CD4-positive, alpha-beta T cell treated with Interleukin-15 for 1 hour (primary cell): ENCODE data around the gene ALPP.
"Not testable (repeated sequence)": the region's sequence is repeated elsewhere in the genome, so short reads cannot be mapped to it uniquely, and the experiment has no call there.

ENCODE experiments used
- DNase-seq: peaks from one replicate; pipeline ENCODE4 v3.0.0-alpha.2; 2020

ALPP gene

DNA sequence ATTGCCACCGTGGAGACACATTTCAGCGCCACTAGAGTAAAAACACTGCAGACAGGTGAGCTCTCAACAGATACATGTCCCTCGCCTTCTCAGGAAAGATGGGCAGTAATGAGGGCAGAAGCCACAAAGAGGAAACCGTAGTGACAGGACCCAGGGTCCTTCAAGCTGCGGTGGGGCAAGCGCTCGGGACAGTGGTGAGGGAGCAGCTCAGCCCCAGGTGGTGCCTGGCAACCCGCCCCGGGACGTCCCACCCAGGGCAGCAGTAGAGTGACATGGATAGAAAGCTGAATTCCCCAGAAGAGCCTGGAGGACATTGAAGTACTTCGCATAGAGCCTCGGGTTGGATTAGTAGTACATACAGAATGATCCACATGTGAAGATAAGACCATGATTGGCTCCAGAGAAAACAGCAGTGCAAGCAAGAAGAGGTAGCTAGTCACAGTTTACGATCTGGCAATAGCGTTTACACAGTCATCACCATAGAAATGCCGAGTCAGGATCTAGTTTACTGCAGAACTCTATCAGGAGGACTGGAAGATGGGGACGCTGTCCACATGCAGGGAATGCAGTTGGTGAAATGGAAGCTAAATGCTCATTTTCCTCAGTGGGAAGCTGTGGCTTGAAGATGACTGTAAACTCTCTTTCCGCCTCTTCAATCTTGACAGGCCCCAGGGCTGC lies 37.4 kb upstream of the ALPP start:
- peak; percentile 3 for DNase-seq

DNA sequence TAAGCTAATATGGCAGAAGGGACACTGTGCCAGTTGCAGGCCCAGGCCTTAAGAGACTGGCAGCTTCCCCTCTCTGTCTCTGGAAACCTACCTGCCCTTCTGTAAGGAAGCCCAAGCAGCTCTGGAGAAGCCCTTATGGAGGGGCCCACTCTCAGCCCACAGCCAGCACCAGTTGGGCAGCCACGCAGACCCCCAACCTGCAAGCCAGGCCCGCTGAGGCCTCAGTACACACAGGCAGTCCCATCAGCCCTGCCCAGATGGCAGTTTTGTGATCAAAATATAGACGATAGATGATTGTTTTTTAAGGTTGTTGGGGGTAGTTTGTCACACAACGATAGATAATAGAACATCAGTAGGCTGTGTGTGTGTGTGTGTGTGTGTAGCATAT lies 36.8 kb upstream of the ALPP start:
- peak; percentile 2 for DNase-seq

DNA sequence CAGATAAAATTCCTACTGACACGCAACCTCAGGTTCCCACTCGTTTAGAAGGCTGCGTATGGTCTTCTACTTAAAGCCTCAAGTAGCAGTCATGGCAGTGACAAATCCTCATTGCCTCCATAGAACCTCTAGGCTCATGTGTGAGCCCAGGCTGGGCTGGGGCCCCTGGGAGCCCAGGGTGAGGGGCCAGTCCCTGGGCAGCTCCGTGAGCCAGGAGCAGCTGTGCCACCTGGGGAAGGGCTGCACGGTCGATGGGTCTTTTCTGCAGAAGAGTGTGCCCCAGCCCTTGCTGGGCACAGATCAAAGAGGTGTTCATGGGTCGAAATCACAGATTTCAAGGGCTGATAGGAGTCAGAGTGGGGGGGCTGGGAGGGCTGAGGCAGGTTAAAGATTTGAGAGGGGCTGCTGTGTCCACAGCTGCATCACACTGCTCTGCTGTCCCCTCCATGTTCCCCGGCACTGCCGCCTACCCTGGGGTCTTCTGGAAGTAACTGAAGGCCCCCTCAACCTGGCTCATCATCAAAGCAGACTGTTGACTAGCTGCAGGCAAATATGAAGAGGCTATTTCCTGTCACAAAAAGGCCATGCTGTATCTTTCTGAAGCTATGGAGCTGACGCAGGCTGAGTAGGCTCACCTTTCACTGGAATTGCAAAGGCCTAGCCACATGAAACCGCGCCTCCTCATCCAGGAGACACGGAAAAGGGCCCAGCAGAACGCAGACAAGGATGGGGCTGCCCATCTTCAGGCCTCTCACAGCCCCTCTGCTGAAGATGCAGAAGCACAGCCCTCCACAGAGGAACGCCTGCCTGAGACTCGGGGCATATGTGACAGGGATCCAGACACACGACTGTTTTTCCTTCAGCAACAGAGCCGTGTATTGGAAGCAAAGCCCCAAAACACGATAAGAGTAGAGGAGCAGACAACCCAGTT lies 35.7 kb upstream of the ALPP start:
- peak; percentile 10 for DNase-seq

DNA sequence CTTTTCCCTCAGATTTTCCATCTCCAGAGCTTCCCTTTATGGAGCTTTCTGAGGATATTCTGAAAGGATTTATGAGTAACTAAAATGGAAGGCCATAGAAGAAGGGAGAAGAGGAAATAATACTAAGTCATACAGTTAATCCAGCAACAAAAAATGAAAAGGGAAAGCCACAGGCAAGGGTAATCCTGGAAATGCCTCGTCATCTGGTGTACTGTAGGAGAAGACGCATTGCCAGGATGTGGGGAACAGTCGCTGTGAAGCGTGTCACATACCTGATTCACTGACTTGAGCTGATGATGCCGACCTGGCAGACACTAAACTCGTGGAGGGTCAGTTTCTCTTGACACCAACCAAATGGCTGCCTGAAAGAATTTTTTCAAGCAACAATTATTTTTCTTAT lies 34.7 kb upstream of the ALPP start:
- DNase-seq, result no peak

DNA sequence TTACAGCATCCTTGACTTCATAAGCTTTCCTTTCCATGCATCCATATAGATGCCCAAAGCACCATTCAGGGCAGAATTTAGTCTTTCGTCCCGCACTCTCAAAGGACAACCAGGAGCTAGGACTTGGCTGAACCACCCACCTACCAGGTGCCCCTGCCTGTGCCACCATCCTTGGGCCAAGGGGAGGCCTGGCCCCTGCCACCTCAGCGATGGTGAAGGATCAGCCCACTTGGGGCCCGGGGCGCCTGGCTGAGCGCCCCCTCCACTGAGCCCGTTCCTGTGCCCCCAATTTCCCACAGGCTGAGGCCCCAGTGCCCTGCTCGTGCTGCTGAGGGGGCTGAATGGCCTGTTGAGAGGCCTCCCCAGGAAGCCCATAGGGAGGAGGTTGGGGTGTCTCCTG lies 33.3 kb upstream of the ALPP start:
- DNase-seq, result no peak

DNA sequence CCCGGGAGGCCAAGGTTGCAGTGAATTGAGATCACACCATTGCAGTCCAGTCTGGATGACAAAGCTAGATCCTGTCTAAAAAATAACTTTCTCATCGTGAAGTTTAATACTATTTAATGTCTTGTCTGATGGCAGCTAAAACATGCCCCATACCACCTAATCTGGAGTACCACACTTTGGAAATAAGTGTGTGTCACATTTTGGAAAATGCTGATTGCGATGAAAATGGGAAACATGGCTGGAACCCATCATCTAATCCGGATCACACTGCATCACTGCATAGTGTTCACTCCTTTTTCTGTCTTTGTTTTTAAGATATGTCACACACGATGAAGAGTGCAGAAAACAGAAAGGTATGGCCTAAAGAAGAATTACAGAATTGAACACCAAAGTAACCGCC lies 31.2 kb upstream of the ALPP start:
- DNase-seq, result no peak

DNA sequence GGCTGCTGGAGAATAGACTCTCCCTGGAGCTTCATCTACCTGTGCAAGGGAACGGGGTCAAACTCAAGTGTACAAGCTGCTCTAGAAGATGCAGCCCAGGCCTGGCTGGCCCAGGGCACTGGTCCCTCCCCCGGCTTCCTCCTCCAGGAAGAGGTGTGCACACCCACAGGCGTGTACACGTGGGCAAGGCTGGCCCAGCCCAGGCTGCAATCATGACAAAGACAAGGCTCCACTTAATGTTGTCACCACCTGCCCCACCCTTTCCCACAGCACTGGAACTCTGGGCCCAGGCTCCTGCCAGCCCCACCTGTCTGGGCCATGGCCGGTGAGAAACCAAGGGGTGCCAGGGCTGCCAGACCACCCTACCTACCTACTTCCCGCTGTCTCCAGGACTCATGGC lies 29.6 kb upstream of the ALPP start:
- peak; percentile 10 for DNase-seq

DNA sequence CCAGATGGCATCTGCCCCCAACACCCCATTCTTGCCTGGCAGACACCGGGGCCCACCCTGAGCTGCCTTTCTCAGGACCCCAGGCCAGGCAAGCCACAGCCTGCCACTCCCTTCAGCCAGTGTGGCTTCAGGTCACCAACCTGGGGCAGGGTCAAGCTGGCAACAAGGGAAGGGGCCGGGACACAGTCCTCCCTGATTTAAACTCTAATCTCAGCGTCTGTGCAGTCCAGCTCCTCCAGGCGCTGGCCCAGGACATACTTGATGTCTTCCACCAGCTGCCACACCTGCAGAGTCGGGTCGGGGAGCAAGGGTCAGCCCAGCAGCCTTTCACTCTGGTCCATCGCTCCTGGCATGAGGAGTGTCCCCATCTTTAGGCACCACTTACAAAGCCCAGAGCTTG lies 29.0 kb upstream of the ALPP start:
- DNase-seq, result no peak

DNA sequence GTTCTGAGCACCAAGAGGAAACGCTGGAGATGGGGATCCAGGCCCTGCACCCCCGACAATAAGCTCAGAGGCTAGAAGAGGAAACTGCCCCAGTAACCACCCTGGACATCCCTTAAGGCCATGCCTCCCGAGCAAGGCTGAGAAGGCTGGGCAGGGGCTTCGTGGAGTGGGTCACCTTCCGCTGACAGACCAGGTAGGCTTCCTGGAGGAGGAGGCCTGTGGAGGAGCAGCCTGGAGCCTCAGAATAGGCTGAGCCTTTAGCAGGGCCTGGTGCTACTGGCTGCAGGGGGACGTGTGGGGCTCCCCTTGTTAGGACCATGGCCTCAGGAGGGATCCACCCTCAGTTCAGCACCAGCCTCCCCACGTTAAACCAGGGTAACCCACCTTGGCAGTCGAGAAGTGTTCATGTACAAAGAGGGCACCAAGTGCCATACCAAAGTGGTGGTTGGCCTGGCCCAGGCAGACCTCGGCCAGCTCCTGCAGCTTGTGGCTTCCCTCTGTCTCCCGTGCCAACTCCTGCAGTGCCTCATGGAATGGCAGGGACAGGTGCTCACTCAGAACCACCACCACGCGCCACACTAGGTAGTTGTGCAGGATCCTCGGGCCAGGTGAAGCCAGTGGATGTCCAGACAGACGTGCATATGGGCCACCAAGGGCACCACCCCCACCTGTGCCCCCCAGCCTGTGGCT lies 28.5 kb upstream of the ALPP start:
- DNase-seq, result peak; percentile 11

DNA sequence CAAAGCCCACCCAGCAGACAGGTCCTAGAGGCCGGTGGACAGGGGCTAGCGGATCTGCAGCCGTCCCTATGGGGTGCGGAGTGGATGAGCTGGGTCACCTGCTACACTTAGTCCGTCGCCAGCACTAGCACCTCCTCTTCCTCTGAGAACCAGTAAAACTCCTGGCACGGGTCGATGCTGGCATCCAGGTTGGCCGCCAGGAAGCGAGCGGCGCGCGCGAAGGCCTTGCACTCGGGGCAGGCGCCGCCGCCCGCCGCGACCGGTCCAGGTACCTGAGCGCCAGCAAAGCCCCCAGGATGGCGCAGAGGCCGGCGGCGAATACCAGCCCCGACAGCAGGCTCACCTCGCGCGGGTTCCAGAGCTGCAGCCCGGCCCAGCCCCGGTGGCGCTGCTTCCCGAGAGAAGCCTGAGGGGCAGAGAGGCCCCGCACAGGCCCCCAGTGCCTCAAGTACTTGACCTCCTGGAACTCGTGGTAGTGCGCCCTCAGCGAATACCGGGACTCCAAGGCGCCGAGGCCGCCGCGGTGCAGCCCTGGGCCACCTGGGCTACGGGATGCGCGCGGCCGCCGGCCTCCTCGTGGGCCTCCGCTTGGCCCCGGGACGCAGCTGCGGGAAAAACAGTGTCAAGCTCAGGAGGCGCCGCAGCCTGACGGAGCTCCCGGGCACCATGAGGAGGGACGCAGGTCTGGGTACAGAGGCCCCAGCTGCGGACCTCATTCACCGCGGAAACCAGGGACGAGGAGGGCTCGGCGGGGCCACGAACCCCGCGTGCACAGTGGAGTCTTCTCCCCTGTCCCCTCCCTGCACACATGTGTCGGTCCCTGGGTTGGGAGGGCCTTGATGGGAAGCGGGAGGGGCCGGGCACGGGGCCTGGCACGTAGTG lies 27.5 kb upstream of the ALPP start:
- peak; percentile 12 for DNase-seq

DNA sequence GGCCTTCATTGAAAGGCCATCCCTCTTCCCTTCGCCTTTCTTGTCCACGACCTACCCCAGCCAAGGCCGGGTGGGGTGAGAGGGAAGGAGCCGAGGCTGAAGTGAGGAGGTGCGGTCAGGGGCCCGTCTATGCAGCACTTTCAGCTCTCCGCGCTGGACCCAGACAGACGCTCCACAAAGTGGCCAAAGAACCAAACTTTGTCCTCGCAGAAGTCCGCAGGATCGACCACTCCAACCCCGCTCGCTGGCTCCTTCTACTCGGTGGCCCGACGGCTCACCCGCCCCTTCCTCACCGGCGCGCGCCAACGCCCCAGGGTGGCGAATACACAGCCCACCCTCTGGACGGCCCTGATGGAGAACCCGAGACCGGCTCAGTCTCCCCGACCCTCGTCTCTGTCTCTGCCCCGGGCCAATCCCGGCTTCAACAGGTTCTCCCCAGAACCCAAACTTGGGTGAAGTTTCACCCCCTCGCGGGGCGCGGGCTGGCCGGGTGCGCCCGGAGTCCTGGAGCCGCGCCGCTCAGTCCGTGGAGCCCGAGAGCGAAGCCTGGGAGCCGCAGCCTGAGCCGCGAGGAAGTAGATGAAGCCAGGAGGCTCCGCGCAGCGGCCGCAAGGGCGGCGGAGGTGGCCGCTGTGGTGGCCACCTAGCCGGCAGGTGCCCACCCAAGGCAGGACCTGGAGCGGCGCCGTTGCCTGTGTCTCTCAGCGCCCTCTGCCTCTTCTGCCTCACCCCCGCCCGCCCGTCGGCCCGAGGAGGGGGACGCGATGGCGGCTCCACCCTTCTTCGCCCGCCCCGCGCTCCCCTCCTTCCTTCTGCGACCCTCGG lies 26.7 kb upstream of the ALPP start:
- peak; percentile 10 for DNase-seq

DNA sequence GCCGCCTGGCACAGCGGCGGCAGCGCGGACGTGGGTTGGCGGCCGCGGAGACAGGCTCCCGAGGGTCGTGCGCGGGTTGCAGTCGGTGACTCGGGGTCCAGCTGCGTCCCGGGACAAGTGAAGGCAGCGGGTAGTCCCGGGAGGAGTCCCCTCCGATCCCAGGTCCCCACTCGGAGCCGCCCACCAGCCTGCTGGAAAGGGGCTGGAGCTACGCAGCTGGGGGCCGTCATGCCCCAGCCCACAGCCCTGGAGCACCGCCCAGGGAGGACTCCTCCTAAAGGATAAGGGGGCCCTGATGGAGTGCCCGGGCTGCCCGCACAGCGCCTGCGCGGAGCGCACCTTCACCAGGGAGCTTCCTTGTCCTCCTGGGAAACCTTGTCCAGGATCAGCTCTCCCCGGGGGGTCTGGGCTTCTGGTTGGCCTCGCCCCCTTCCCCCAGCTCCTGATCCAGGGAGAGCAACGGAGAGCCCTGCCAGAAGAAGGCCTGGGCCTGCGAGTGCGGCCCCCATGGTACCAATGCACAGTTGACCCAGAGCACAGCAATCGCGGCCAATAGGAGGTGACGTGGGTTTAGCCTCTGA lies 25.9 kb upstream of the ALPP start:
- peak; percentile 16 for DNase-seq

DNA sequence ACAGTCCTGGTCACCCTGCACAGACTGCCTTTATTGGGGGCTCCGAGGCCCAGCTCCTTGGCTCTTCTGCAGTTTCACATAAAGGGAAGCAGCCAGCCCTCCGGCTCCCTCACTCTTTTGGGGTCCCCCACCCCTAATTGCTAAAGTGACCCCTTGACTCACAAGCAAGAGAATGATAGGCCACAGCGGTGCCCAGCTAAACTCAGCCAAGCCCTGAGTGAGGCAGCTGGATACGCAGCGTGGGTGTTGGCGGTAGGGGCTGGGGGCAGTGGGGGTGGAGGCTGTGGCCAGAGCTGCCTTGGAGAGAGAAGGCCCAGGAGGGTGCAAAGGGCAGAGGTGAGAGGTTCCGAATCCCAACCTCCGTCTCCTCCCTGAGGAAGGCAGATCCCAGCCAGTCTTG lies 25.5 kb upstream of the ALPP start:
- DNase-seq, result peak; percentile 10

DNA sequence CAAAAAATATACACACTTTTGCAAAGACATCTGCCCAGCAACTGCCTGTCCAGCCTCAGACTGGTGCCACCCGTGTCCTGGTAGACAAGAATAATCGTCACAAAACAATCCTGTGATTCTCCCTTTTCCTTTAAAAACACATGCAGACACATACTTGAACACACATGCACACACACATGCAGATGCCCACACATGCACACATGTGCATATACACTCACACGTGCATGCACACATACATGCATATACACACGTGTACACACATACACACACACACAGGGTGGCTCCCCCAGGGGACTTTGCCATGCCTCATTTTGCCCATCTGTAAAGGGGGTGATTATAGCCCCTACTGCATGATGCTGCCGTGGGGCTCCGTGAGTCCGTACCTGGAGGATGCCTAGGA lies 24.9 kb upstream of the ALPP start:
- no peak for DNase-seq

DNA sequence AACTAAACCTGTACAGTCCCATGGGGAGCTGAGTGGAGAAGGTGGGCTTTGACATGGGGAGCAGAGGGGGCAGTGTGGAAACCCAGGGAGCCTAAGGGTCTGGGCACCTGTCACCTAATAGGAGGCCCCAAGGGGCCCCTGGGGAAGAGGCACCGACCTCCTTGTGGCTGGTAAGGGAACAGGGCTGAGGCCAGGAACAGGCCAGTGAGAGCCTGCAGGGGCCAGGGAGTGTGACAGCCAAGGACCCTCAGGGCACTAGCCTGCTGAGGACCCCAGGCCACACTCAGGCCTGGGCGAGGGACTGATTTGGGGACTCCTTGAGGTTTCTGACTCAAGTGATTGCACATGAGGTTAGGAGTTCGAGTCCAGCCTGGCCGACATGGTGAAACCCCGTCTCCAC lies 24.5 kb upstream of the ALPP start:
- DNase-seq, result peak; percentile 3

DNA sequence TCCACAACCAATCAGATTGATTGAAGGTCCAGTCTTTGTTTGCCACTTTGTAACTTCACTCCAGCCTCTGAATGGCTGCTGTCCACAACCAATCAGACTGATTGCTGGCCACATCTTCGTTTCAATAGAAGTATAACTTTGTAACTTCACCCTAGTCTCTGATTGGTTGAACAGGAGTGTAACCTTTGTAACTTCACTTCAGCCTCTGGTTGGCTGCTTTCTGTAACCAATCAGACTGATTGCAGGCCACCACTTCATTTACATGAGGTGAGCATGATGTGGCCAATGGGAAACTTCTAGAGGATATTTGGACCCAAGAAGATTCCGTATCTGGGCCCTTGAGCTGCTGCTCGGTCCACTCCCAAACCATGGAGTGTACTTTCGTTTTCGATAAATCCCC lies 16.9 kb upstream of the ALPP start:
- DNase-seq, result no peak

DNA sequence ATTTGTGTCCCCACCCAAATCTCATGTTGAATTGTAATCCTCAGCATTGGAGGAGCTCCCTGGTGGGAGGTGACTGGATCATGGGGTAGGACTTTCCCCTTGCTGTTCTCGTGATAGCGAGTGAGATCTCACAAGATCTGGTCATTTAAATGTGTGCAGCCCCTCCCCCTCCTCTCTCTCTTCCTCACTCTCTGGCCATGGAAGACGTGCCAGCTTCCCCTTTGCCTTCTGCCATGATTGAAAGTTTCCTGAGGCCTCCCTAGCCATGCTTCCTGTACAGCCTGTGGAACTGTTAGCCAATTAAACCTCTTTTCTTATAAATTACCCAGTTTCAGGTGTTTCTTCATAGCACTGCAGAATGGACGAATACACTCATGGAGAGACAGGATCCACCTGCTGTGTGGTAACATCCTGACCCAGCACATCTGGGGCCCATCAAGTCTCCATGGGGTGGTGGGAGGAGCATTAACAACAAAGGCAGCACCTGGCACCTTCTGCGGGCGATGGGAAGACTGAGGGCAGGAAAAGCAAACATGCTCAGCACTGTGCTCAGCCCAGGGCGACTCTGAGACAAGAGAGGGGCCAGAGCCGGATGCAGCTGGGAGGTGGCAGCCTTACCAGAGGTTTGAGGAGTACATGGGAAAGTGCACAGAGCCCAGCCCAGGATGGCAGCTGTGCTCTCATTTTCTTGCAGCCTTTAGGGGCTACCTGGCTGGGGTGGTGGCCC lies 16.2 kb upstream of the ALPP start:
- DNase-seq, result no peak

DNA sequence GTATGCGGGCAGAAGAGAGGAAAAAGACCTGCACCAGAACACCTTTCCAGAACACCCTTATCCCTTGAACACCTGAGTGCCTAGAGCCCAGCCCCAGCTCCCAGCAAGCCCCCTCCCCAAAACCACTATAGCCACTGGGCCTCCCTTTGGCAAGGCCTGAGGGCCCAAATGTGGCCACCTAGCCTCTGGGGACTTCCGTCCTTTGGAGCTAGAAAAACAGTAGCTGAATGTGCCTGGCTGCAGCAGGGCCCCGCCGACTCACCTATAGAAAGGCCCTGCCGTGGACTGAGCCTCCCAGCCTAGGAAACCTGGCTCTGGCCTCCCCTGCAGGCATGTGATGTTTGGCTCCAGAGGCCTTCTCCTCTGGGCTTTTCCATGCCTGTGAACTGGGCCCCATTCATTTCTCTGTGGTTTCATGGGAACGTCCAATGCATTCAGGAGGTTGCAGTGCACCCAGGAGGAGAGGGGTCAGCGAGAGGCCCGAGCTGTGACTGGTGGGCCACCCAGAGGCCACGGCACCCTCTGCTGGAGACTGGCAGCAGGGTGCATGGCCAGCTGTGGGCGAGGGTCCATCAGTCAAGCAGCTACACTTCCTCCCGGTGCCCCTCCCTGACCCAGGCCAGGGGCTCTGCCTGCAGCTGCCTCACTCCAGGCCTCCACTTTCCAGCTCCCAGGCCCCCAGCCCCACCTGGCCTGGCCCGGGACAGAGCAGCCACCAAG lies 15.3 kb upstream of the ALPP start:
- not testable (repeated sequence) for DNase-seq

DNA sequence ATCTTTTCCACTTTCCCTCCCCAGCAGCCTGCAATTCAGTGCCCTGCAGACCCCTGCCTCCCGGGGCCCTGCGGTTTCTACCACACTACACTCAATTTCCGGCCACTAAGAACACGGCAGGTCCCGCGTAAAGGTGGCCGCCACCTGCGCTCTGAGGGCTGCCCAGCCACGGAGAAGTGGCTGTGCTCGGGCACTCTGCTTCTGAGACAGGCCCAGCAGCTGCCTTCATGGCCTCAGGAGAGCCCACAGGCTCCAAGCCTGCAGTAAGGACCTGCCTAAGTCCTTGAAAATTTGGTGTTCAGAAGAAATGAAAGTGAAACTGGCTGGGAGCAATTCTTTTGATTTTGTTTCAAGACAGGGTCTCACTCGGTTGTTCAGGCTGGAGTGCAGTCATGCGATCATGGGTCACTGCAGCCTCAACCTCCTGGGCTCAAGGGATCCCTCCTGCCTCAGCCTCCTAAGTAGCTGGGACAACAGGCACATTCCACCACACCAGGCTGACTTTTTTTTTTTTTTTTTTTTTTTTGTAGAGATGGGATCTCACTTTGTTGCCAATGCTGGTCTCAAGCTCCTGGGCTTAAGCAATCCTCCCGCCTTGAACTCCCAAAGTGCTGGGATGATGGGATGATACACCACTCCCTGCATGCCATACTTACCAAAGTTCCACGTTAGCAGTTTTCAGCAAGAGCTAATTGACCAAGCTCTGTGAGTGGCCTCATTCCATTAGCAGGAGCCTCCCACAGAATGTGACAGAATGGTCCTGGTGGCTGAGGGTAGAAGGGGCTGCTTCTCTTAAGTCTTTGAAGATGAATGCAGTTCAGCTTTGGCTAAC lies 14.6 kb upstream of the ALPP start:
- no peak for DNase-seq
